Transverse colon (tissue), 4 donors: ENCODE results near the gene PRKG1. TPM values are rescaled to one million over a fixed set of nuclear protein-coding genes. Genes with fewer than 3 reads are reported as not detected.

Experiments
- DNase-seq: peaks from one replicate; pipeline ENCODE4 v3.0.0-alpha.2; 2019
- H3K27ac ChIP-seq, 4 donors: fragments of 200-600 bp; sonication (generic); 2 replicates each; pipeline ENCODE4 v1.5.1; 2016 to 2018; ENCODE audit warnings: inconsistent platforms in 4 of 4
- H3K27me3 ChIP-seq: fragments of 200-600 bp; sonication (generic); 2 replicates; pipeline ENCODE4 v1.5.1; 2017; ENCODE audit warnings: inconsistent platforms
- H3K36me3 ChIP-seq, 4 donors: fragments of 200-600 bp; sonication (generic); 2 replicates each; pipeline ENCODE4 v1.5.1; 2017 to 2019; ENCODE audit warnings: inconsistent platforms in 4 of 4
- H3K4me1 ChIP-seq, 4 donors: fragments of 200-600 bp; sonication (generic); 2 replicates each; pipeline ENCODE4 v1.5.1; 2017 to 2020; ENCODE audit warnings: inconsistent platforms in 4 of 4
- H3K4me3 ChIP-seq, 4 donors: fragments of 200-600 bp; sonication (generic); 1 replicate in 1 of 4; 2 replicates in 3 of 4; pipeline versions ENCODE4 v1.5.1 to v1.6.1; 2017 to 2019; ENCODE audit warnings: inconsistent platforms in 4 of 4
- H3K9me3 ChIP-seq, 2 donors: fragments of 200-600 bp; sonication (generic); 2 replicates each; pipeline ENCODE4 v1.5.1; 2017 to 2019; ENCODE audit warnings: inconsistent platforms in 2 of 2
- EP300 ChIP-seq: sonication (generic); formaldehyde crosslinking; IDR thresholded peaks from one replicate; pipeline ENCODE4 v1.6.1; 2017; ENCODE audit warnings: antibody characterized with exemption, low read depth
- POLR2A ChIP-seq: fragments of 450-650 bp; IDR thresholded peaks from one replicate; pipeline ENCODE4 v1.6.1; 2016; ENCODE audit warnings: antibody characterized with exemption, mild to moderate bottlenecking, moderate library complexity
- POLR2AphosphoS5 ChIP-seq, 3 donors: sonication (generic); formaldehyde crosslinking; IDR thresholded peaks; one replicate each; pipeline ENCODE4 v1.6.1; 2016; ENCODE audit warnings: antibody characterized with exemption in 3 of 3
- WGBS, 2 donors: methylation state at CpG; one replicate each; pipeline ENCODE4 v1.1.5; 2018; ENCODE audit warnings: low coverage in 1 of 2; 5-methylcytosine and 5-hydroxymethylcytosine counted together
- in situ Hi-C, 4 donors: fragments of 200-750 bp; cut with MboI; loops; one replicate each; pipeline versions ENCODE4 v1.15.0 to v1.15.1; 2017; ENCODE audit warnings: low sequenced_read_pairs in 3 of 4, low pct_ligation_motif_present in 1 of 4, low pct_unique_long_range_greater_than_20kb in 1 of 4
- intact Hi-C: fragments of 100-400 bp; cut with DNase I; formaldehyde crosslinking; loops from one replicate; pipeline ENCODE4 v1.15.1; 2023; ENCODE audit warnings: low total_unique reads
- total RNA-seq, 4 donors: library from RNA; depleted of rRNA; stranded (reverse); fragments of >200 nt; gene quantifications; one replicate each; pipeline ENCODE4 v1.1.0, GENCODE V29; 2016
- TF ChIP-seq, protein P1 (sequence below), 5 experiments: fragments of 200-600 bp in 3 of 5; fragments of 450-650 bp in 2 of 5; sonication (generic) in 3 of 5; IDR thresholded peaks; 1 replicate in 2 of 5; 2 replicates in 3 of 5; pipeline ENCODE4 v1.5.1; 2016 to 2017; ENCODE audit warnings: antibody characterized with exemption in 5 of 5, inconsistent platforms in 3 of 5, mild to moderate bottlenecking in 2 of 5, moderate library complexity in 1 of 5

Gene PRKG1
- total RNA-seq, 4 donors from 2014 or later = 17.6 to 30.6 (median 26.9) TPM

DNA sequence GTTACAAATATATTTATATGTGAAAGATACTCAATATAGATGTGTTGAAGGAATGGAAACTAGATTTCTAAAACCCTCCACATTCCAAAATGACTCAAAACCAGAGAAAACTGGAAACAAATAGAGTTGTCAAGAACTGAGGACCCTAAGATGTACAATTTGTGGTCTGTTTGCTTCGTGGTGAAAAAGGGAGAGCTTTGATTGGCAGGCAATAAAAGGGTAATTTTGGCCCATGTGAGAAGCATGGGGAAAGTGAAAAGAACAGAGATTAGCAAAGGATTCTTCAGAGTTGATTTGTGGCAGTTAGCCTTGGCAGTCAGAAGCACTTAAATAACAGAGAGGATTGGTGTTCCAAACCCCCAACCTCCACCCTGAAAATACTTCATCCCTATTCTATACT lies 1202.7 kb downstream of the PRKG1 start:
- intact Hi-C loops = no loop called here
- TF ChIP-seq EP300 = no peak
- TF ChIP-seq POLR2AphosphoS5 (IDR thresholded peaks at IDR 0.05) = no peak
- TF ChIP-seq, protein P1, sequence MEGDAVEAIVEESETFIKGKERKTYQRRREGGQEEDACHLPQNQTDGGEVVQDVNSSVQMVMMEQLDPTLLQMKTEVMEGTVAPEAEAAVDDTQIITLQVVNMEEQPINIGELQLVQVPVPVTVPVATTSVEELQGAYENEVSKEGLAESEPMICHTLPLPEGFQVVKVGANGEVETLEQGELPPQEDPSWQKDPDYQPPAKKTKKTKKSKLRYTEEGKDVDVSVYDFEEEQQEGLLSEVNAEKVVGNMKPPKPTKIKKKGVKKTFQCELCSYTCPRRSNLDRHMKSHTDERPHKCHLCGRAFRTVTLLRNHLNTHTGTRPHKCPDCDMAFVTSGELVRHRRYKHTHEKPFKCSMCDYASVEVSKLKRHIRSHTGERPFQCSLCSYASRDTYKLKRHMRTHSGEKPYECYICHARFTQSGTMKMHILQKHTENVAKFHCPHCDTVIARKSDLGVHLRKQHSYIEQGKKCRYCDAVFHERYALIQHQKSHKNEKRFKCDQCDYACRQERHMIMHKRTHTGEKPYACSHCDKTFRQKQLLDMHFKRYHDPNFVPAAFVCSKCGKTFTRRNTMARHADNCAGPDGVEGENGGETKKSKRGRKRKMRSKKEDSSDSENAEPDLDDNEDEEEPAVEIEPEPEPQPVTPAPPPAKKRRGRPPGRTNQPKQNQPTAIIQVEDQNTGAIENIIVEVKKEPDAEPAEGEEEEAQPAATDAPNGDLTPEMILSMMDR (IDR thresholded peaks at IDR 0.05) = no peak
- no peak for TF ChIP-seq POLR2A
- 15 to 18% methylated on average over 1 of the region's 1 CpG for WGBS, 2 donors

DNA sequence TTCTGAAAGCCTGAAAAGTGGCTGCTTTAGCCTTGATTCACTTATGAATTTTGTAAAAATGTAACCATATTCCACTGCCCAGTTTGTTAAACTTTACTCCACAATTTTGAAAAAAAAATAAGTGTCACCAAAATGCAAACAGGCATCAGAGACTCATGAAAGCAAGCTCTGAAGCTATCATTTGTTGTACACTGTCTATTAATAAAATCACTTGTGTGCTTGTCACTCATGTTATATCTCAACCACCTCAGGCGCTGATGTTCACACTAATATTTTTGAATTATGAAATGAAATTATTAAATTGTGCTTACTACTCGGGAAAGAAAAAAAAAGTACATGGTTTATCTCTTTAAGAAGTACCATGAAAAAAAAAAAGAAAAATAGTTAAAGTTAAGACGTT lies 1205.3 kb downstream of the PRKG1 start:
- intact Hi-C loops (no loop called here), in situ Hi-C loops (no loop called here)
- Histone ChIP-seq H3K27ac (no peak overlapping the region), H3K4me3 (no peak overlapping the region), H3K4me1 (no peaks in the 10 kb centered on the region), H3K9me3 (no peaks in the 10 kb centered on the region), H3K36me3 (no peaks in the 10 kb centered on the region), H3K27me3 (no peaks in the 10 kb centered on the region)
- WGBS, 2 donors = 48 to 55% methylated on average over 3 of the region's 3 CpGs
- no peak for DNase-seq
- TF ChIP-seq, protein P1 (IDR thresholded peaks at IDR 0.05) = no peak
- no peak for TF ChIP-seq EP300
- no peak for TF ChIP-seq POLR2AphosphoS5 (IDR thresholded peaks at IDR 0.05)
- no peak for TF ChIP-seq POLR2A

More for the DNA sequence above, 1202.7 kb downstream of the PRKG1 start:
- Histone ChIP-seq H3K27me3 (no peaks in the 10 kb centered on the region), H3K27ac (no peak overlapping the region), H3K9me3 (no peaks in the 10 kb centered on the region), H3K36me3 (no peaks in the 10 kb centered on the region), H3K4me1 (no peaks in the 10 kb centered on the region), H3K4me3 (no peak overlapping the region)
- in situ Hi-C loops = no loop called here
- DNase-seq = no peak

DNA sequence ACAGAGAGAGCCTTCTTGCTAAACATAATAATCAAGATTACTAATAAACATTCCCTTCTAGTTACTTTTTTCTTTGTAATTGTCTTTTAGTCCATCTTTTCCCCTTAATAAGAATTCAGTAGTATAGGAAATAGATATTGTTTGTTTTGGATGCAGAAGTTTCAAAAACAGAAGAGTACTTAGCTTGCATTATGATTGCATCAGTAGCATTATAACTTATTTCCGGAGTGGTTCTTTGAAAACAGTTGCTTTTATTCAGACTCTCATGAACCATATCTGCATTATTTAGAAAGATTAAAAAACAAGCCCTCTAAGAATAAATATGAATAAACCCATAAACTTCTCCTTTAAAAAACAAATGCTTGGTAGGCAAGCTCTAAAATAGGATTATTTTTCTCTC lies 1205.8 kb downstream of the PRKG1 start:
- TF ChIP-seq, protein P1 (IDR thresholded peaks at IDR 0.05) = no peak
- no peak for TF ChIP-seq EP300
- no peak for TF ChIP-seq POLR2A
- TF ChIP-seq POLR2AphosphoS5 (IDR thresholded peaks at IDR 0.05) = no peak
- H3K4me1 ChIP-seq = no peaks in the 10 kb centered on the region
- no peak overlapping the region for H3K27ac ChIP-seq
- no peak overlapping the region for H3K4me3 ChIP-seq
- in situ Hi-C loops = no loop called here
- WGBS, 2 donors = 80 to 87% methylated on average over 1 of the region's 1 CpG
- no peaks in the 10 kb centered on the region for H3K27me3 ChIP-seq
- intact Hi-C loops = no loop called here
- no peaks in the 10 kb centered on the region for H3K9me3 ChIP-seq
- no peak for DNase-seq
- H3K36me3 ChIP-seq = no peaks in the 10 kb centered on the region

DNA sequence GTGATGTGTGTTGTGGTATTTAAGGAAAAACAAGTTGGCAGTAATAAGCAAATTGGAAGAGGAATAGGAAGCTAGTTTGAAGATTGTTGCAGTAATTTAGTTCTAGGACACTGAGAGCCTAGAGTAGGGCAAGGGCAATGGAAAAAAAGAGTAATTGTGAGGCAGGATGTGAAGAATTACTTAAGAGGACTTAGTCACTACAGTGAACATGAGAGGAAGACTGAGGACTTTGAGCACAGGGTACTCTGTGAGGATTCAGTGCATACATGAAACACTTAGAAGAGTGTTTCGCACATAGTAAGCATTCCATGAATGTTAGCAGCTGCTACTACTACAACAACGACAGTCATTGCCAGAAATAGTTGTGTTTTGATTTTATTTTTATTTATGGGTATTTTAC lies 1208.9 kb downstream of the PRKG1 start:
- TF ChIP-seq, protein P1 (IDR thresholded peaks at IDR 0.05) = no peak
- TF ChIP-seq EP300 = no peak
- no peak for TF ChIP-seq POLR2A
- no peak for TF ChIP-seq POLR2AphosphoS5 (IDR thresholded peaks at IDR 0.05)
- H3K4me1 ChIP-seq = peaks cover 0 to 10% (median 7%) of the 10 kb centered on the region in 4 donors
- H3K9me3 ChIP-seq = no peaks in the 10 kb centered on the region
- intact Hi-C loops = no loop called here
- H3K4me3 ChIP-seq = no peak overlapping the region
- DNase-seq = no peak
- H3K27ac ChIP-seq = no peak overlapping the region
- no peaks in the 10 kb centered on the region for H3K27me3 ChIP-seq
- WGBS, 2 donors = 84 to 86% methylated on average over 1 to 2 of the region's 2 CpGs
- no peaks in the 10 kb centered on the region for H3K36me3 ChIP-seq
- in situ Hi-C loops = no loop called here
